ENCODE results near the gene CUL1. TPM values are rescaled to one million over a fixed set of nuclear protein-coding genes. Genes with fewer than 3 reads are reported as not detected.

CUL1 gene
- total RNA-seq, 2 experiments from 2014 or later = 40.5 to 56.6 TPM

DNA sequence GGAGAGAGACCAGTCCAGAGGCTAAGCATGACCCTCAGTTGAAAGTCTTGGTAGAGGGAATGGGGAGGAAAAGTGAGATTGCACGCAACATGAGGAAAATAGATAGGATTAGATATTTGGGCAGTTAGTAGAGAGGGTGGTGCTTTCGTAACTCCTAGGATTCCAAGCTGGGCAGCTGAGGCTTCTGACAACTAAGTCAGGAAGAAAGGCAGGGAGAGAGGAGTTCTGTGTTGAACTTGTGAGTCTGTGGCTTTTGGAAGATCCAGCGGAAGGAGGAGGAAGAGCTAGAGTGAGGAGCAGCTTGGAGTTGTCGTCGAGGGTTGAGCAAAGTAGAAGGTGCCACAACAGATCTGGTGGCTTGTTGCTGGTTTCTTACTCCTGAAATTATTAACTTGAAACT, 21.8 kb downstream of the CUL1 start:
- H3K9me3 ChIP-seq (ENCODE audit: low read length) = no peaks in the 10 kb centered on the region
- peaks cover 75% of the 10 kb centered on the region for H4K20me1 ChIP-seq (ENCODE audit: insufficient read depth, low read length)
- H3K27ac ChIP-seq (ENCODE audit: low read depth, low read length, poor library complexity, severe bottlenecking) = no peak overlapping the region
- no peak for DNase-seq (ENCODE audit: low spot score)
- H3K79me2 ChIP-seq (ENCODE audit: insufficient read depth, low read depth, low read length) = peaks cover 100% of the 10 kb centered on the region
- H3K36me3 ChIP-seq (ENCODE audit: insufficient read depth, low read length) = peaks cover 10% of the 10 kb centered on the region
- intact Hi-C loops (cut with micrococcal nuclease; ENCODE audit: unreplicated experiment) = no loop called here
- H3K9me2 ChIP-seq (ENCODE audit: insufficient read depth, low read length) = no peaks in the 10 kb centered on the region
- no peak overlapping the region for H3K4me2 ChIP-seq (ENCODE audit: low read length)
- CTCF ChIA-PET (ENCODE audit: unreplicated experiment) = interaction anchor here (1.2 kb wide), 1 partner anchor 10 kb away, joined by 4 read pairs; no protein-coding TSS in a partner anchor
- H2AFZ ChIP-seq (ENCODE audit: low read length) = no peak overlapping the region
- no TSS peak for BruUV-seq (replicated peaks)
- POLR2A ChIA-PET = interaction anchor here (0.6 to 5.1 kb wide), 7 partner anchors 11 to 225 kb away, joined by 3 to 36 read pairs (median 4); no protein-coding TSS in a partner anchor
- no peak overlapping the region for H3K4me3 ChIP-seq (ENCODE audit: low read depth, low read length, poor library complexity, severe bottlenecking)
- TF ChIP-seq EZH2phosphoT487 (IDR thresholded peaks at IDR 0.05; ENCODE audit: borderline replicate concordance, low read depth, low read length) = no peak
- TF ChIP-seq, protein P1, sequence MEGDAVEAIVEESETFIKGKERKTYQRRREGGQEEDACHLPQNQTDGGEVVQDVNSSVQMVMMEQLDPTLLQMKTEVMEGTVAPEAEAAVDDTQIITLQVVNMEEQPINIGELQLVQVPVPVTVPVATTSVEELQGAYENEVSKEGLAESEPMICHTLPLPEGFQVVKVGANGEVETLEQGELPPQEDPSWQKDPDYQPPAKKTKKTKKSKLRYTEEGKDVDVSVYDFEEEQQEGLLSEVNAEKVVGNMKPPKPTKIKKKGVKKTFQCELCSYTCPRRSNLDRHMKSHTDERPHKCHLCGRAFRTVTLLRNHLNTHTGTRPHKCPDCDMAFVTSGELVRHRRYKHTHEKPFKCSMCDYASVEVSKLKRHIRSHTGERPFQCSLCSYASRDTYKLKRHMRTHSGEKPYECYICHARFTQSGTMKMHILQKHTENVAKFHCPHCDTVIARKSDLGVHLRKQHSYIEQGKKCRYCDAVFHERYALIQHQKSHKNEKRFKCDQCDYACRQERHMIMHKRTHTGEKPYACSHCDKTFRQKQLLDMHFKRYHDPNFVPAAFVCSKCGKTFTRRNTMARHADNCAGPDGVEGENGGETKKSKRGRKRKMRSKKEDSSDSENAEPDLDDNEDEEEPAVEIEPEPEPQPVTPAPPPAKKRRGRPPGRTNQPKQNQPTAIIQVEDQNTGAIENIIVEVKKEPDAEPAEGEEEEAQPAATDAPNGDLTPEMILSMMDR (conservative IDR thresholded peaks at IDR 0.05; ENCODE audit: low read length) = no peak
- peaks cover 30% of the 10 kb centered on the region for H3K4me1 ChIP-seq (ENCODE audit: insufficient read depth, low read length, poor library complexity, severe bottlenecking)

DNA sequence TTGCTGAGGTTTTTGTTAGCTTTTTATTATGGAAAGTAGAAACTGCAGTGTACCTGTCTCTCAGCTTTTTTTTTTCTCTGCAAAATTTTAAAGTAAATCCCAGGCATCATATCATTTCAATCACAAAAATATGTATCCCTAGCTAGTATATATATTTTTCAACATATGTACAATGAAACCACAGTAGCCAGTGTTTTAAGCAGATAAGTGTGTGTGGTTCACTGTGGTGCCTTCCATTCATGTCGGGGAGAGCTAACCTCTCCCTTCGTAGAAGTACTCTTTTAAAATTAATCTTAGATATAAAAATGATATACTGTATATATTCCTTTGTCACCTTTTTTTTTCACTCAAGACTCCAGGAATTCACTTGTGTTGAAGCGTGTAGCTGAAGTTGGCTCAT, 22.7 kb downstream of the CUL1 start:
- H3K4me2 ChIP-seq (ENCODE audit: low read length) = no peak overlapping the region
- no peak overlapping the region for H3K4me3 ChIP-seq (ENCODE audit: low read depth, low read length, poor library complexity, severe bottlenecking)
- peaks cover 10% of the 10 kb centered on the region for H3K36me3 ChIP-seq (ENCODE audit: insufficient read depth, low read length)
- H3K4me1 ChIP-seq (ENCODE audit: insufficient read depth, low read length, poor library complexity, severe bottlenecking) = peaks cover 20% of the 10 kb centered on the region
- peaks cover 78% of the 10 kb centered on the region for H4K20me1 ChIP-seq (ENCODE audit: insufficient read depth, low read length)
- no peaks in the 10 kb centered on the region for H3K9me2 ChIP-seq (ENCODE audit: insufficient read depth, low read length)
- H3K27ac ChIP-seq (ENCODE audit: low read depth, low read length, poor library complexity, severe bottlenecking) = no peak overlapping the region
- ChIA-PET POLR2A (interaction anchor here (0.7 to 5.1 kb wide), 7 partner anchors 9 to 32 kb away, joined by 3 to 36 read pairs (median 4); partner anchors contain the start of gene CUL1), CTCF (ENCODE audit: unreplicated experiment) (interaction anchor here (0.6 kb wide), 1 partner anchor 51 kb away, joined by 3 read pairs; no protein-coding TSS in a partner anchor)
- intact Hi-C loops (cut with micrococcal nuclease; ENCODE audit: unreplicated experiment) = no loop called here
- no peak for DNase-seq (ENCODE audit: low spot score)
- H3K79me2 ChIP-seq (ENCODE audit: insufficient read depth, low read depth, low read length) = peaks cover 100% of the 10 kb centered on the region
- BruUV-seq (replicated peaks) = no TSS peak
- H2AFZ ChIP-seq (ENCODE audit: low read length) = no peak overlapping the region
- H3K9me3 ChIP-seq (ENCODE audit: low read length) = no peaks in the 10 kb centered on the region
- no peak for TF ChIP-seq EZH2phosphoT487 (IDR thresholded peaks at IDR 0.05; ENCODE audit: borderline replicate concordance, low read depth, low read length)
- TF ChIP-seq, protein P1 (conservative IDR thresholded peaks at IDR 0.05; ENCODE audit: low read length) = no peak

DNA sequence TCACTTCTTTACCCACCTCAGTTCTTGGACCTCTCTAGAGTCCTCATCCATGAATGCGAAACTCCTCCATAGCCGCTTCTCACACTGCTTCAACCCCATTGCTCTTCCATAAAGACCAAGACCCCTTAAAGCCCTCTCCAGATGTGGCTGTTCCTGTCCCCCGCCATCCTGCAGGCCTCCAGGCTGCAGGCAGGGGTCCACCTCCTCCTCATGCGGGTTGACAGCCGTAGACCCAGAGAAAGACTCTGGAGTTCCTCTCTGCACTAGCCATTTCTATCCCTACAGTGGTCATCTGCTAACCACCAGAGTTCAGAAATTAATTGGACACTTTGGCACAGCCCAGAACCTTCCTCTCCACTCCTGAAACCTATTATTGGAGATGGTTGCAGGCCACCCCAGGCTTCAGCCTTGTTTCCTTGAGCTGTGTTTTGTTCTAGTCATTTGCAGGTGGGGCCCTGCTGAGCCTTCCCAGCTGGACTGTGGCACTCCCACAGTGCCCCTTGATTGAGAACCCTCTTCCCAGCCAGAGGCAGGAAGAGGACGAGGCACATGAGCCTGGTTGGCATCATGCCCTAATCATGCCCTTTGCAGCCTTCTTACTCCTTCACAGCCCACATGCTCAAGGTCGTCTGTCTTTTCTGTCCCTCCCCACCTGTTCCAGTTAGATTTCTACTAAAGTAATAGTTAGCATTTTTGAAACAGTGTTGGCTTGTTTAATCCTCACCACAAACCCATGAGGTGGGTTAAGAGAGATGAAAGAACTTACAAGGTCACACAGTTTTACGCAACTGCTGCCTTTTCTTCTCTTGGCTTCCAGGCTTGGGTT, 23.9 kb downstream of the CUL1 start:
- ChIA-PET CTCF (ENCODE audit: unreplicated experiment) (no interaction called here), POLR2A (interaction anchor here (0.6 to 5.1 kb wide), 4 partner anchors 9 to 24 kb away, joined by 3 to 36 read pairs (median 4); partner anchors contain the start of gene CUL1)
- no peak overlapping the region for H3K27ac ChIP-seq (ENCODE audit: low read depth, low read length, poor library complexity, severe bottlenecking)
- peaks cover 100% of the 10 kb centered on the region for H3K79me2 ChIP-seq (ENCODE audit: insufficient read depth, low read depth, low read length)
- no peak overlapping the region for H3K4me3 ChIP-seq (ENCODE audit: low read depth, low read length, poor library complexity, severe bottlenecking)
- H3K4me2 ChIP-seq (ENCODE audit: low read length) = no peak overlapping the region
- intact Hi-C loops (cut with micrococcal nuclease; ENCODE audit: unreplicated experiment) = no loop called here
- peaks cover 6% of the 10 kb centered on the region; the same call in 1 of the 2 replicates for H3K36me3 ChIP-seq (ENCODE audit: insufficient read depth, low read length)
- H3K9me2 ChIP-seq (ENCODE audit: insufficient read depth, low read length) = no peaks in the 10 kb centered on the region
- peaks cover 13% of the 10 kb centered on the region for H3K4me1 ChIP-seq (ENCODE audit: insufficient read depth, low read length, poor library complexity, severe bottlenecking)
- no peak for DNase-seq (ENCODE audit: low spot score)
- TF ChIP-seq, protein P1 (conservative IDR thresholded peaks at IDR 0.05; ENCODE audit: low read length) = no peak
- TF ChIP-seq EZH2phosphoT487 (IDR thresholded peaks at IDR 0.05; ENCODE audit: borderline replicate concordance, low read depth, low read length) = no peak
- H3K9me3 ChIP-seq (ENCODE audit: low read length) = no peaks in the 10 kb centered on the region
- no peak overlapping the region for H2AFZ ChIP-seq (ENCODE audit: low read length)
- no TSS peak for BruUV-seq (replicated peaks)
- peaks cover 75% of the 10 kb centered on the region for H4K20me1 ChIP-seq (ENCODE audit: insufficient read depth, low read length)

Measured in OCI-LY7 (cell line).